Fibroblast of skin of right biceps (primary cell): ENCODE measurements around the gene BANF2.
"Not testable (repeated sequence)": the region's sequence is repeated elsewhere in the genome, so short reads cannot be mapped to it uniquely, and the experiment has no call there.

ENCODE experiments used
- DNase-seq: peaks from one replicate; pipeline ENCODE4 v3.0.0-alpha.2; 2013

BANF2 gene

GRCh38 chr20:17767624-17768023 lies 67.9 kb downstream of the BANF2 start:
- no peak for DNase-seq

GRCh38 chr20:17768271-17768670 lies 68.5 kb downstream of the BANF2 start:
- no peak for DNase-seq

- DNase-seq = not testable (repeated sequence)
Measured at GRCh38 chr20:17769716-17770115, 70.0 kb downstream of the BANF2 start.

- DNase-seq = no peak
Measured at GRCh38 chr20:17771206-17772004, 71.6 kb downstream of the BANF2 start.

- no peak for DNase-seq
Measured at GRCh38 chr20:17772005-17772343, 72.2 kb downstream of the BANF2 start.

GRCh38 chr20:17773619-17774018 lies 73.9 kb downstream of the BANF2 start:
- no peak for DNase-seq

- DNase-seq = no peak
Measured at GRCh38 chr20:17775600-17775999, 75.8 kb downstream of the BANF2 start.

GRCh38 chr20:17776551-17776950 lies 76.8 kb downstream of the BANF2 start:
- no peak for DNase-seq

- not testable (repeated sequence) for DNase-seq
Measured at GRCh38 chr20:17779011-17779410, 79.2 kb downstream of the BANF2 start.

- DNase-seq = no peak
Measured at GRCh38 chr20:17782768-17783167, 83.0 kb downstream of the BANF2 start.

- no peak for DNase-seq
Measured at GRCh38 chr20:17783671-17784070, 83.9 kb downstream of the BANF2 start.

- no peak for DNase-seq
Measured at GRCh38 chr20:17785007-17785406, 85.2 kb downstream of the BANF2 start.
